K562 (cell line): ENCODE measurements around the gene GAB2. TPM values are rescaled to one million over a fixed set of nuclear protein-coding genes. Genes with fewer than 3 reads are reported as not detected.

ENCODE experiments used
- CEBPG ChIP-seq, 3 experiments: fragments of 200-800 bp in 1 of 3; sonication (Bioruptor generic) in 1 of 3; sonication (generic) in 1 of 3; formaldehyde crosslinking in 1 of 3; IDR thresholded peaks in 2 of 3; conservative IDR thresholded peaks in 1 of 3; 2 replicates each; pipeline versions ENCODE4 v1.6.1 to v1.8.0; 2016 to 2022; ENCODE audit warnings: missing compliant biosample characterization in 2 of 3, missing genetic modification characterization in 2 of 3, mild to moderate bottlenecking in 1 of 3, missing genetic modification reagents in 1 of 3
- NCOA6 ChIP-seq: fragments of 450-650 bp; IDR thresholded peaks from 2 replicates; pipeline ENCODE4 v1.6.1; 2017; ENCODE audit warnings: mild to moderate bottlenecking
- PTBP1 ChIP-seq: fragments of 200-400 bp; formaldehyde crosslinking; IDR thresholded peaks from 2 replicates; pipeline ENCODE4 v1.6.1; 2017; ENCODE audit warnings: low read depth, low read length
- PTTG1 ChIP-seq: fragments of 450-650 bp; IDR thresholded peaks from 2 replicates; pipeline ENCODE4 v1.6.1; 2016; ENCODE audit warnings: low read depth, mild to moderate bottlenecking, missing genetic modification characterization, missing compliant biosample characterization
- RBM17 ChIP-seq: fragments of 200-400 bp; formaldehyde crosslinking; IDR thresholded peaks from 2 replicates; pipeline ENCODE4 v1.6.1; 2017; ENCODE audit warnings: low read depth, mild to moderate bottlenecking, low read length, borderline replicate concordance
- ZNF212 ChIP-seq: fragments of 450-650 bp; formaldehyde crosslinking; IDR thresholded peaks from 2 replicates; pipeline ENCODE4 v1.4.0; 2020; ENCODE audit warnings: mild to moderate bottlenecking
- ZNF282 ChIP-seq: sonication (generic); formaldehyde crosslinking; IDR thresholded peaks from 2 replicates; pipeline ENCODE4 v1.8.1; 2023; ENCODE audit warnings: missing genetic modification reagents
- polyA plus RNA-seq, 8 experiments: library from polyadenylated mRNA; depleted of rRNA in 4 of 8; stranded (reverse) in 5 of 8; unstranded in 3 of 8; fragments of >200 nt; fragmentation: Nextera tagmentation in 2 of 8; fragmentation: Illumina TruSeq in 1 of 8; extraction: Ambion mirVana in 2 of 8; extraction: Trizol in 1 of 8; gene quantifications; 2 replicates each; pipeline versions ENCODE4 v1.2.1 to v1.2.3, GENCODE V29; 2011 to 2014; ENCODE audit warnings: inconsistent platforms in 1 of 8, missing spikeins in 1 of 8
- total RNA-seq, 7 experiments: library from RNA; depleted of rRNA in 6 of 7; stranded (reverse); fragments of >200 nt in 6 of 7; fragmentation: Illumina TruSeq in 2 of 7; extraction: Trizol in 2 of 7; gene quantifications; 2 replicates each; pipeline versions ENCODE4 v1.2.1 to v1.2.3, GENCODE V29; 2011 to 2021; ENCODE audit warnings: low replicate concordance in 1 of 7
- TF ChIP-seq, protein P1 (sequence below), 2 experiments: fragments of 450-650 bp; IDR thresholded peaks; 2 replicates each; pipeline ENCODE4 v1.6.1; 2016
- TF ChIP-seq, protein P2 (sequence below): fragments of 250-450 bp; sonication (Bioruptor Pico); IDR thresholded peaks from 2 replicates; pipeline ENCODE4 v1.5.0; 2021
- TF ChIP-seq, protein P3 (sequence below): fragments of 450-650 bp; IDR thresholded peaks from one replicate; pipeline ENCODE4 v1.6.1; 2018; ENCODE audit warnings: mild to moderate bottlenecking, moderate library complexity; ENCODE audit not compliant: partially characterized antibody
- TF ChIP-seq, protein P4 (sequence below): sonication (generic); formaldehyde crosslinking; IDR thresholded peaks from 2 replicates; pipeline ENCODE4 v1.9.0; 2022; ENCODE audit warnings: mild to moderate bottlenecking, missing genetic modification reagents
- TF ChIP-seq, protein P5 (sequence below): fragments of 150-350 bp; conservative IDR thresholded peaks from 2 replicates; pipeline ENCODE4 v1.6.1; 2014; ENCODE audit warnings: low read length
- TF ChIP-seq, protein P6 (sequence below): fragments of 450-650 bp; IDR thresholded peaks from 2 replicates; pipeline ENCODE4 v1.6.1; 2018; ENCODE audit warnings: mild to moderate bottlenecking, low read depth; ENCODE audit not compliant: partially characterized antibody

The GAB2 gene
- total and polyA plus RNA-seq, 9 of the 15 experiments (the other 6 are each of a cell fraction or from before 2014, with no cell fraction given): 2.3 to 35.2 (median 16.1) TPM

DNA sequence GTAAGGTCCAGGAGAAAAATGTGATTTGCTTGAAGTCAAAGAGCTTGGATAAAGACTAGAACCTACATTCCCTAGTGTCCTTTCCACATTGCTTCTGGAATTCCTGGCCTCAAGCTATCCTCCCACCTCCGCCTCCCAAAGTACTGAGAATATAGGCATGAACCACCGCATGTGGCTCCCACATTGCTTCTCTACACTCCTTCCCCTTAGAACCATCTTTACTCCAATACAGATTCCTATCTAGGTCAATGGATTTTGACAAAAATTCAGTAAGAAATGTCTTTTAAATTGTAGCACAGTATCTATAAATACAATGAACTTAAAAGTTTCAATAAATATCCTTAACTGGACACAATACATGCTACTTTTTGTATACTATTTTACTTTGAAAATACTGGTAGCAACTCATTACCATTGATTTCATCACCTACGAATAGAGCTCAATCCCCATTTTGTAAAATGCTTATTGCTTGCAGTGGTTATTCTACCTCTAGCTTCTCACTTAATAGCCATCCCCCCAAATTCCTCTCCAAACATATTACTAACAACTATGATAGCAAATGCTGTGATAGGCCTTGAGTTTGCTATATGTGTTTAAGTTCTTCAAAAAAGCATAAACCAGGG lies 53.4 kb downstream of the GAB2 start (continued):
- TF ChIP-seq, protein P1, sequence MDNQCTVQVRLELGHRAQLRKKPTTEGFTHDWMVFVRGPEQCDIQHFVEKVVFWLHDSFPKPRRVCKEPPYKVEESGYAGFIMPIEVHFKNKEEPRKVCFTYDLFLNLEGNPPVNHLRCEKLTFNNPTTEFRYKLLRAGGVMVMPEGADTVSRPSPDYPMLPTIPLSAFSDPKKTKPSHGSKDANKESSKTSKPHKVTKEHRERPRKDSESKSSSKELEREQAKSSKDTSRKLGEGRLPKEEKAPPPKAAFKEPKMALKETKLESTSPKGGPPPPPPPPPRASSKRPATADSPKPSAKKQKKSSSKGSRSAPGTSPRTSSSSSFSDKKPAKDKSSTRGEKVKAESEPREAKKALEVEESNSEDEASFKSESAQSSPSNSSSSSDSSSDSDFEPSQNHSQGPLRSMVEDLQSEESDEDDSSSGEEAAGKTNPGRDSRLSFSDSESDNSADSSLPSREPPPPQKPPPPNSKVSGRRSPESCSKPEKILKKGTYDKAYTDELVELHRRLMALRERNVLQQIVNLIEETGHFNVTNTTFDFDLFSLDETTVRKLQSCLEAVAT (IDR thresholded peaks at IDR 0.05): no peak
- TF ChIP-seq, protein P2, sequence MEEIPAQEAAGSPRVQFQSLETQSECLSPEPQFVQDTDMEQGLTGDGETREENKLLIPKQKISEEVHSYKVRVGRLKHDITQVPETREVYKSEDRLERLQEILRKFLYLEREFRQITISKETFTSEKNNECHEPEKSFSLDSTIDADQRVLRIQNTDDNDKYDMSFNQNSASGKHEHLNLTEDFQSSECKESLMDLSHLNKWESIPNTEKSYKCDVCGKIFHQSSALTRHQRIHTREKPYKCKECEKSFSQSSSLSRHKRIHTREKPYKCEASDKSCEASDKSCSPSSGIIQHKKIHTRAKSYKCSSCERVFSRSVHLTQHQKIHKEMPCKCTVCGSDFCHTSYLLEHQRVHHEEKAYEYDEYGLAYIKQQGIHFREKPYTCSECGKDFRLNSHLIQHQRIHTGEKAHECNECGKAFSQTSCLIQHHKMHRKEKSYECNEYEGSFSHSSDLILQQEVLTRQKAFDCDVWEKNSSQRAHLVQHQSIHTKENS (CRISPR knock-in tag): no peak
- no peak for TF ChIP-seq ZNF282 (CRISPR knock-in tag)
- TF ChIP-seq, protein P3, sequence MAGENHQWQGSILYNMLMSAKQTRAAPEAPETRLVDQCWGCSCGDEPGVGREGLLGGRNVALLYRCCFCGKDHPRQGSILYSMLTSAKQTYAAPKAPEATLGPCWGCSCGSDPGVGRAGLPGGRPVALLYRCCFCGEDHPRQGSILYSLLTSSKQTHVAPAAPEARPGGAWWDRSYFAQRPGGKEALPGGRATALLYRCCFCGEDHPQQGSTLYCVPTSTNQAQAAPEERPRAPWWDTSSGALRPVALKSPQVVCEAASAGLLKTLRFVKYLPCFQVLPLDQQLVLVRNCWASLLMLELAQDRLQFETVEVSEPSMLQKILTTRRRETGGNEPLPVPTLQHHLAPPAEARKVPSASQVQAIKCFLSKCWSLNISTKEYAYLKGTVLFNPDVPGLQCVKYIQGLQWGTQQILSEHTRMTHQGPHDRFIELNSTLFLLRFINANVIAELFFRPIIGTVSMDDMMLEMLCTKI: no peak
- no peak for TF ChIP-seq PTBP1
- TF ChIP-seq, protein P4, sequence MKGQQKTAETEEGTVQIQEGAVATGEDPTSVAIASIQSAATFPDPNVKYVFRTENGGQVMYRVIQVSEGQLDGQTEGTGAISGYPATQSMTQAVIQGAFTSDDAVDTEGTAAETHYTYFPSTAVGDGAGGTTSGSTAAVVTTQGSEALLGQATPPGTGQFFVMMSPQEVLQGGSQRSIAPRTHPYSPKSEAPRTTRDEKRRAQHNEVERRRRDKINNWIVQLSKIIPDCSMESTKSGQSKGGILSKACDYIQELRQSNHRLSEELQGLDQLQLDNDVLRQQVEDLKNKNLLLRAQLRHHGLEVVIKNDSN (CRISPR knock-in tag): no peak
- TF ChIP-seq CEBPG (CRISPR knock-in tag; IDR thresholded peaks at IDR 0.05): peak; percentile 38; the same call in 1 of the 2 replicates
- peak; percentile 27 to 83; a peak in 2 of 4 replicates for TF ChIP-seq CEBPG (tag; conservative IDR thresholded peaks at IDR 0.05 in 1 of 2, IDR thresholded peaks at IDR 0.05 in 1 of 2)
- no peak for TF ChIP-seq ZNF212 (CRISPR knock-in tag)
- TF ChIP-seq, protein P5, sequence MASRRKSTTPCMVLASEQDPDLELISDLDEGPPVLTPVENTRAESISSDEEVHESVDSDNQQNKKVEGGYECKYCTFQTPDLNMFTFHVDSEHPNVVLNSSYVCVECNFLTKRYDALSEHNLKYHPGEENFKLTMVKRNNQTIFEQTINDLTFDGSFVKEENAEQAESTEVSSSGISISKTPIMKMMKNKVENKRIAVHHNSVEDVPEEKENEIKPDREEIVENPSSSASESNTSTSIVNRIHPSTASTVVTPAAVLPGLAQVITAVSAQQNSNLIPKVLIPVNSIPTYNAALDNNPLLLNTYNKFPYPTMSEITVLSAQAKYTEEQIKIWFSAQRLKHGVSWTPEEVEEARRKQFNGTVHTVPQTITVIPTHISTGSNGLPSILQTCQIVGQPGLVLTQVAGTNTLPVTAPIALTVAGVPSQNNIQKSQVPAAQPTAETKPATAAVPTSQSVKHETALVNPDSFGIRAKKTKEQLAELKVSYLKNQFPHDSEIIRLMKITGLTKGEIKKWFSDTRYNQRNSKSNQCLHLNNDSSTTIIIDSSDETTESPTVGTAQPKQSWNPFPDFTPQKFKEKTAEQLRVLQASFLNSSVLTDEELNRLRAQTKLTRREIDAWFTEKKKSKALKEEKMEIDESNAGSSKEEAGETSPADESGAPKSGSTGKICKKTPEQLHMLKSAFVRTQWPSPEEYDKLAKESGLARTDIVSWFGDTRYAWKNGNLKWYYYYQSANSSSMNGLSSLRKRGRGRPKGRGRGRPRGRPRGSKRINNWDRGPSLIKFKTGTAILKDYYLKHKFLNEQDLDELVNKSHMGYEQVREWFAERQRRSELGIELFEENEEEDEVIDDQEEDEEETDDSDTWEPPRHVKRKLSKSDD: no peak
- peak; percentile 58; the same call in 1 of the 2 replicates for TF ChIP-seq PTTG1 (tag)
- no peak for TF ChIP-seq NCOA6
- TF ChIP-seq, protein P6, sequence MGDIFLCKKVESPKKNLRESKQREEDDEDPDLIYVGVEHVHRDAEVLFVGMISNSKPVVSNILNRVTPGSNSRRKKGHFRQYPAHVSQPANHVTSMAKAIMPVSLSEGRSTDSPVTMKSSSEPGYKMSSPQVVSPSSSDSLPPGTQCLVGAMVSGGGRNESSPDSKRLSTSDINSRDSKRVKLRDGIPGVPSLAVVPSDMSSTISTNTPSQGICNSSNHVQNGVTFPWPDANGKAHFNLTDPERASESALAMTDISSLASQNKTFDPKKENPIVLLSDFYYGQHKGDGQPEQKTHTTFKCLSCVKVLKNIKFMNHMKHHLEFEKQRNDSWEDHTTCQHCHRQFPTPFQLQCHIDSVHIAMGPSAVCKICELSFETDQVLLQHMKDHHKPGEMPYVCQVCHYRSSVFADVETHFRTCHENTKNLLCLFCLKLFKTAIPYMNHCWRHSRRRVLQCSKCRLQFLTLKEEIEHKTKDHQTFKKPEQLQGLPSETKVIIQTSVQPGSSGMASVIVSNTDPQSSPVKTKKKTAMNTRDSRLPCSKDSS: no peak
- no peak for TF ChIP-seq RBM17
